G401.6 (cell line): ENCODE data around the gene TRABD2B.

Experiments
- FAIRE-seq: peaks from 2 replicates; lab custom pipeline; 2012; peaks lifted over from hg19 to GRCh38; lab: Jason Lieb, UNC

TRABD2B gene

DNA sequence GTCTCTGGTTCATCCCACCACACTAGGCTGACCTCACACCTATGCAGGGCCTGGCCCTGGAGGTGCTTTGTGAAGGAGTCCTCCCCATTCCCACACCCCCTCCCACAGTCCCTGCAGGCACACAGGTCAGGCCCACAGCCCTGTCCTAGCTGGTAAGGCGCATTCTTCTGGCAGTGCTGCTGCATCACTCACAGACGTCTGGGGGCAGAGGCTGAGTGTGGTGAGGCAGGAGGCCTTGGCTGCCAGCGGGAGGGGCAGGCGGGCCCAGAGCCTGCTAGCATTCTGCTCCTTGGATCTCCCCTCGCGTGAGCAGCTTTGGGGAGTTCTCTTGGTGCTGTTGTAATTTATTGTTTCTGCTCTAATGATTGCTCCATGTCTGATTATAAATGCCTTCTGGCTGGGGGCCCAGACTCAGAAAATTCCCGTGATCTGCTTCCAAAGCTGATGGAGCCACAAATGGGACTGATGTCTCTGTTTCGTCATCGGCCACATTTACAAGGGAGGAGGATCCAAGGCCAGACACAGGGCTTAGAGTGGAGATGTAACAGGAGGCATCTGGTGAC, 62.9 kb downstream of the TRABD2B start:
- FAIRE-seq, result no peak

DNA sequence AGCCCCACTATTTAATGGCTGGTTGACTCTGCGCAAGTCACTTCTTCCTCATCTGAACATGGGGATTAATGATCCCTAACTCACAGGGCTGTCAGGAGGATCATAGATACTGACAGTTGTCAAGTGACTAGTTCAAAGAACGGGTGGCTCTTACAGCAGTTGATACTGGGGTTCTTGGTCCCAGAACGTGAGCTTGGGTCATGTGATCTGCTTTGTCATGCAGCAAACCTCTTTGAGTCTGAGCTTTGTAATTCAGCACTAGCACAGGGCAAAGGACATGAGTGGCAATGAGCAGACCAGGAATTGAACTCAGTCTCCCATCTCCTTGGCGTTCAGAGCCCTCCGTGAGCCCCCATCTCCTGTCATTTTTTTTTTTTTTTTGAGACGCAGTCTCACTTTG, 64.4 kb downstream of the TRABD2B start:
- no peak for FAIRE-seq

- FAIRE-seq, result no peak
These were observed 65.8 kb downstream of the TRABD2B start for GRCh38 chr1:47931395-47931794.

DNA sequence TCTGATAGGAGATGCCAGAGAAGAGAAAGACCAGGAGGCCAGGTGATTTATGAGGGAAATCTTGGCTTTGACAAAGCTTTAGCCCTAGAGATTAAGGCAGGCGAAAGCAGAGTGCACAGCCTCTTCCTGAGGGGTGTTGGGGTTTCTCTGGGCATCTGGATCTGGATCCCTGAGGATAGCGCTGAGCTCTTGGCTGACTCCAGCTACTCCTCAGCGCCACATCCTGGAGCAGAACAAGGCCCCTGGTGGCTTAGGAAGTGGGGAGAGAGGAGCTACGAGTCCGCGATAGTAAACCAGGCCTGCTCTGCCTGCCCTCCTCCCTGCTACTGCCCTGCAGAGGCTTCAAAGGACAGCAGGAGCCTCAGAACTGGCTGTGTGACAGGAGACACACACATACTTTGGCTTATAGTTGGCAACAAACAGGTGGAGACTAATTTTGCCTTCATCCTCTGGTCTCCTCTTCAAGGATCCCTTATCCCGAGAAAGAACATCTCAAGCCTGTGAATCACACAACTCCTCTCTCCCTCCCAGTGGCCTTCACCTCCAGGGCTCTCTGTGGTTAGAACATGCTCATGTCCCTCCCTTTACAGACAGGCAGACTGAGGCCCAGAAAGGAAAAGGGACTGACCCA, 66.9 kb downstream of the TRABD2B start:
- no peak for FAIRE-seq

GRCh38 chr1:47927165-47927564, 70.0 kb downstream of the TRABD2B start:
- FAIRE-seq, result no peak

GRCh38 chr1:47926461-47926999, 70.7 kb downstream of the TRABD2B start:
- no peak for FAIRE-seq

GRCh38 chr1:47924270-47925048, 72.7 kb downstream of the TRABD2B start:
- no peak for FAIRE-seq

DNA sequence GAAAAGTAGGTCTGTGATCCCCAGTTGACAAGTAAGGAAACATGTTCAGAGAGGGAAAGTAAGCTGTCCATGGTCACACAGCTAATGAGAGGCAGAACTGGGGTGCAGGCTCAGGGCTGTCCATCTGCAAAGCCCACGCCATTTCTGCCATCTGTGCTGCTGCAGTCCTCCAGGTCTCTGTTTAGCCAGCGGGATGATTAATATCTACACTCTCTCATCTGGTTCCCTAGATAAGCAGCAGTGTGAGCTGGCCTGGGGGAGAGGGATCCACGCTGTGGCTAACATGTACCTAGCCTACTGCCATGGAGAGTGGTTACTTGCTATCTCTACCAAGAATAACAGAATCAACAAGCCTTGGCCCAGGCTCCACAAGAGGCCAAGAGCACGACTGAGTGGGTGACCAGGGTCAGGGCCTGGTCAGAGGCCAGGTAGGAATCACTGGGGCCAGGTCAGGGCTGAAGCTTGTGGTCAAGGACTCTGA, 75.2 kb downstream of the TRABD2B start:
- no peak for FAIRE-seq

DNA sequence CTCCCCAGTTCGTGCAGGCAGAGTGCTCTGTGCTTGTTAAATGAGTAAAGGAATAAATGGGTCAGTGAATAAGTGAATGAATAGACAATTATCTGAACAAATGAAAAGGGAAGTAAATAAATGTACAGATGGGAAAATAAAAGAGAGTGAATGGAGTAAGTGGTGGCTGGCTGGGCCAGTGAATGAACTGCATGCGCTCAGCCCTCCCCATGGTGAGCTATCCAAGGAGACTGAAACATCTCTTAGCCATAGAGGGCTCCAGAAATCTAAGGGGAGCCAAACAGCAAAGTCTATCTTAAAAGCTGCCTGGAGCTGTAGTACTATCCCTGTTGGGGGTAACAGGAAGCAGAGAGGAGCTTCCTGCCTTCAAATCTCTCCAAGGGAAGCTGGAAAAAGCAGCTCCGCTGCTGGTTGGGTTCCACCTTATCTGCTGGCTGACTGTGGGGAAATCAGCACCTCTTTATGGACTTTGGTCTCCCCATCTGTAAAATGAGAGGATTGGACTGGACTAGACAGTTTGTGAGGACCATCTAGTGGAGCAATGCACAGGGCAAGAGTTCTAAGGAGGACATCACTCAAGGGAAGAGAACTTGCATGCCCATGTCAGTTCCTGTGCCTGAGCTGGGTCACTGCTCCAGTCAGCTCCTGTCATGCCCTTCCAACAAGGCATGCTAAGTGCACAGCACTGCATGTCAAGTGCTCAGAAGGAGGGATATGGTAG, 77.9 kb downstream of the TRABD2B start:
- FAIRE-seq, result no peak

- no peak for FAIRE-seq
These were observed 78.8 kb downstream of the TRABD2B start for GRCh38 chr1:47918257-47918867.

- no peak for FAIRE-seq
These were observed 79.5 kb downstream of the TRABD2B start for GRCh38 chr1:47917687-47918086.

DNA sequence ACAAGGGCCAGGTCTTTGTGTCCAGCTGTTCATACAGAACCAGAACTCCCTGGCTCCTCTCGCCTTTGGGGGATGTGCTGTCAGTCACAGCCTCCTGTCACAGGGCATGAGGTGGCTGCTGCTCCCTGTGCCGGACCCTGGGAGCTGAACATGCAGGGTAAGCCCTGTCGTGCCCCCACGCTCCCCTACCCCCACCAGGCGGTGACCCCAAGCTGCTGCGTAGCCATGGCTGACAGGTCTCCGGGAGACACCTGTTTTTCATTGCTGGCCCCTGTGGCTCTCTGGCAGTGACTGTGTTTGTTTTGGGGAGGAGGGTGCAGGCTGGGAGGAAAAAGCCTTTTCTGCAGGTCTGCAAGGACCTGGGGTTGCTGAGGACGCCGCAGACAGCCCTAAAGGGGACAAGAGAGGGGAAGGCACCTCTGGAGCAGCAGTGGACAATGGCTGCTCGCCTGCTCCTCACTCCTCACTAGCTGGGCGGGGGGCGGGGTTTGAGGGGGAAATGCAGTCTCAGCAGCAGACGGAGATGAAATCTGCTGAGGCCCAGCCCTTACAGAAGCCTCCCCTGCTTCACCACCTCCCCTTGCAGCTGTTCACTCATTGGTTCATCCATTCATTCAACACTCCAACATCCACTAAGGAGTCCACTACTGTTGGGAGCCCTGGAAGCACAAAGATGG, 81.4 kb downstream of the TRABD2B start:
- FAIRE-seq, result no peak

DNA sequence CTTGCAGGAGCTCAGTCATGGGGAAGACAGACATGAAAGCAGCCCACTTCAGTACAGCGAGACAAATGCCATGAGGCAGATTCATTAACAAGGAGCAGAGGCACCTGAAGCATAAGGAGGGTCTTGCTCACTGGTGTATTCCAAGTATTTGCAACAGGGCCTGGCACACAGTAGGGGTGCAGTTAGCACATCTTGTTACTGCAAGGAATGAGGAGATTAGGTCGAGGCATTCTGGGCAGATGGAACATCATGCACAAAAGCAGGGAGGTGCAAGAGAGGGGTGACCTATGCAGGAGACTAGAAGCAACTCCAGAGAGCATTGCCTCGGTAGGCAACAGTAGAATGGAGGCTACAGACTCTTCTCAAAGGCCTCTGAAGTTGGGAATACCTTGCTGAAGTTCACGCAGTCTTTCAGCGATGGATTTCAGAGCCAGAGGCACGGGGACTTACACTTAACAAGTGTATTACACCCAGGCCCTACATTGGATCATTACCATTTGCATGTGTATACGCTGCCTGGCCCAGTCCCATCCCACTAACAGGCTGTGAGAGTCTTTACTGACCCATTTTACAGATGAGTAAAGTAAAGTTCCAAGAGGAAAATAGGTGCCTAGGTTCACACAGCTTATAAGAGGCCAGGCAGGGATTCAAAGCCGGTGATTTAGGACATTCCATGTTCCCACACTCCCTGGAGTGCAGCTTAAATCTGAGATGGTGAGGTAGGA, 82.1 kb downstream of the TRABD2B start:
- no peak for FAIRE-seq

DNA sequence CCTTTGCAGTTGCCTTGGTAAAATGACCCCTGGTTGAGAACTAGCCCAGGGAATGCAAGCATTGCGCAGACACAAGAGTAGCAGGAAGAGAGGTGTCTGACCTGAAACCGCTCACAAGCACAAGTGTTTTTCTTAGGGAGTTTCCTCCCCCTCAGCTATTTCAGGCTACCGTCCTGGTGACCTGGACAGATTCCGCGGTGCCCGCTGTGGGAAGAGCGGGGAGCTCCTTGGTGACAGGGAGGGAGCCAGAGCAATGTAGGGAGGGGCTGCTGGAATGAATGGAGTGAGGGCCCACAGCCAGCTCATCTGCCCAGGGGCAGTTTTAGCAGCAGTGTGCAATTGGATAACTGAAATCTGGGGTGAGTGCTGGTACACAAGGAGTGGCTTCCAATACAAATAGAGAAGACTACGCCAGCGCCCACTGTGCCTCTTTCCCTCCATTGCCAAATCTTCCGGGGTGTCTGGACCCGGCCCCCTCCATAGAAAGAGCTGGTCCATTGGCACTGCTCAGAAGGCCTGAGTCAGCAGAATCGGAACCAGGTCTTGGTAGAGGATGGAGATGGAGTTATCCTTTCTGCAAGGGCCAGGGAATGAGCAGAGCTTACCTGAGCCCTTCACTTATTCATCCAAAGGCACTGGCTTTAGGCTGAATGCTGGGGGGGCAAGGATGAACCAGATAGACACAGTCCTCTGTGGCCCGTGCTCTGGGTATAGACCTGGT, 82.8 kb downstream of the TRABD2B start:
- no peak for FAIRE-seq

GRCh38 chr1:47913225-47913823, 83.9 kb downstream of the TRABD2B start:
- FAIRE-seq, result no peak

GRCh38 chr1:47912756-47913155, 84.4 kb downstream of the TRABD2B start:
- FAIRE-seq, result no peak

- FAIRE-seq, result no peak
These were observed 85.3 kb downstream of the TRABD2B start for GRCh38 chr1:47911892-47912291.

DNA sequence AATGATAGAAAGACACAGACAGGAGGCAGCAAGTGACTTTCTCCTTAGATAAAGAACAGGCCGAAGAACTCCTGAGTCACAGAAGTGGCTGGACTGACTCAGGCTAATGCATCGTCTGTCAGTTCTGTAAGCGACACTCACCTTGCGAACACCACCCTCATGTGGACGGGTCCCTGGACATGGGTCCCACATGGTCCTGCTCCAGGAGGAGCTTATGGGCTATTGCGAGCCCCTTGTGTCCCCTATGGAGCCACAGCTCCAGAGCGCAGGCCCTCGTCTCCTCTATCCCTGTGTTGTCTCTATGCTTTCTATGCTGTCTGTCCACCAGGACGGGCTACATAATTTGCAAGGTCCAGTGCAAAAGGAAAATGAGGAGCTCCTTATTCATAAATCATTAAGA, 85.8 kb downstream of the TRABD2B start:
- FAIRE-seq, result no peak

DNA sequence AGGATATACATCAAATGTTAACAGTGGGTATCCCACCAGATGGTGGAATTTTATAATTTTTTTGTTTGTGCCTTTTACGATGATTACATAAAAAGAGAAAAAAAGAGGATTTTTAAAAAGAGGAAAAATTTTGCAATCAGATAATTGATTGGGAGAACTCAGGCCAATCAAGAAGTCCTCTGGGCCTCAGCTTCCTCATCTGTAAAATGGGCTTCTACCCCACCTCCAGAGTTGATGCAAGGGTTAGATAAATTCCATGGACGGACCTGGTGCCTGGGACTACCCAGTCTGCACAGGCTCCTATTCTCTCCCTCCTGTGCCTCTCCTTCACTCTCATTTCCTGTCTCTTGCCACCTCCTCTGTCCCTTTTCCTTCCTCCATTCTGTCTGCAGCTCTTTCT, 88.9 kb downstream of the TRABD2B start:
- FAIRE-seq, result no peak

- FAIRE-seq, result no peak
These were observed 90.0 kb downstream of the TRABD2B start for GRCh38 chr1:47907177-47907528.
